ENCODE results near the gene TPK1. TPM values are rescaled to one million over a fixed set of nuclear protein-coding genes. Genes with fewer than 3 reads are reported as not detected.

TPK1 gene
- total RNA-seq, 2 donors from 2014 or later = 9.9 to 16.1 TPM

- no peak for DNase-seq (ENCODE audit: low spot score)
- intact Hi-C loops (cut with DNase I) = no loop called here
These were observed 164.4 kb downstream of the TPK1 start for GRCh38 chr7:144671429-144671828.

- DNase-seq (ENCODE audit: low spot score) = no peak
- intact Hi-C loops (cut with DNase I) = no loop called here
These were observed 165.6 kb downstream of the TPK1 start for GRCh38 chr7:144670218-144670617.

- no peak for DNase-seq (ENCODE audit: low spot score)
- intact Hi-C loops (cut with DNase I) = no loop called here
These were observed 167.3 kb downstream of the TPK1 start for GRCh38 chr7:144668503-144668902.

- intact Hi-C loops (cut with DNase I) = no loop called here
- no peak for DNase-seq (ENCODE audit: low spot score)
These were observed 170.0 kb downstream of the TPK1 start for GRCh38 chr7:144665689-144666381.

- no peak for DNase-seq (ENCODE audit: low spot score)
- intact Hi-C loops (cut with DNase I) = no loop called here
These were observed 176.6 kb downstream of the TPK1 start for GRCh38 chr7:144659211-144659610.

- DNase-seq (ENCODE audit: low spot score) = no peak
- intact Hi-C loops (cut with DNase I) = no loop called here
These were observed 178.8 kb downstream of the TPK1 start for GRCh38 chr7:144656965-144657517.

GRCh38 chr7:144653449-144653848 lies 182.4 kb downstream of the TPK1 start:
- intact Hi-C loops (cut with DNase I) = no loop called here
- no peak for DNase-seq (ENCODE audit: low spot score)

- intact Hi-C loops (cut with DNase I) = no loop called here
- DNase-seq (ENCODE audit: low spot score) = peak; percentile 77
These were observed 185.4 kb downstream of the TPK1 start for GRCh38 chr7:144650439-144650838.

- DNase-seq (ENCODE audit: low spot score) = no peak
- intact Hi-C loops (cut with DNase I) = no loop called here
These were observed 186.7 kb downstream of the TPK1 start for GRCh38 chr7:144649120-144649519.

GRCh38 chr7:144641389-144642044 lies 194.3 kb downstream of the TPK1 start:
- intact Hi-C loops (cut with DNase I) = no loop called here

GRCh38 chr7:144632724-144633123 lies 203.1 kb downstream of the TPK1 start:
- DNase-seq (ENCODE audit: low spot score) = no peak
- intact Hi-C loops (cut with DNase I) = no loop called here

More at GRCh38 chr7:144641389-144642044, 194.3 kb downstream of the TPK1 start:
- DNase-seq (ENCODE audit: low spot score) = no peak

- DNase-seq (ENCODE audit: low spot score) = no peak
- intact Hi-C loops (cut with DNase I) = no loop called here
These were observed 206.3 kb downstream of the TPK1 start for GRCh38 chr7:144629598-144629997.

- intact Hi-C loops (cut with DNase I) = no loop called here
- no peak for DNase-seq (ENCODE audit: low spot score)
These were observed 206.8 kb downstream of the TPK1 start for GRCh38 chr7:144629011-144629410.

- intact Hi-C loops (cut with DNase I) = no loop called here
- DNase-seq (ENCODE audit: low spot score) = no peak
These were observed 207.7 kb downstream of the TPK1 start for GRCh38 chr7:144628176-144628575.

GRCh38 chr7:144622745-144623144 lies 213.1 kb downstream of the TPK1 start:
- DNase-seq (ENCODE audit: low spot score) = no peak
- intact Hi-C loops (cut with DNase I) = no loop called here

GRCh38 chr7:144606261-144606660 lies 229.6 kb downstream of the TPK1 start:
- intact Hi-C loops (cut with DNase I) = no loop called here

GRCh38 chr7:144596953-144597352 lies 238.9 kb downstream of the TPK1 start:
- intact Hi-C loops (cut with DNase I) = no loop called here
- DNase-seq (ENCODE audit: low spot score) = no peak

More at GRCh38 chr7:144606261-144606660, 229.6 kb downstream of the TPK1 start:
- DNase-seq (ENCODE audit: low spot score) = no peak

- no peak for DNase-seq (ENCODE audit: low spot score)
- intact Hi-C loops (cut with DNase I) = no loop called here
These were observed 241.3 kb downstream of the TPK1 start for GRCh38 chr7:144594580-144594979.

- intact Hi-C loops (cut with DNase I) = no loop called here
- DNase-seq (ENCODE audit: low spot score) = no peak
These were observed 247.2 kb downstream of the TPK1 start for GRCh38 chr7:144588559-144589051.

- intact Hi-C loops (cut with DNase I) = no loop called here
- DNase-seq (ENCODE audit: low spot score) = no peak
These were observed 248.2 kb downstream of the TPK1 start for GRCh38 chr7:144587701-144588100.

GRCh38 chr7:144584726-144585125 lies 251.1 kb downstream of the TPK1 start:
- DNase-seq (ENCODE audit: low spot score) = no peak
- intact Hi-C loops (cut with DNase I) = no loop called here
